Measurements from ENCODE around the gene STIM1. TPM values are rescaled to one million over a fixed set of nuclear protein-coding genes. Genes with fewer than 3 reads are reported as not detected.

STIM1 gene
- total RNA-seq, 1 experiment from 2014 or later = 18.0 TPM

DNA sequence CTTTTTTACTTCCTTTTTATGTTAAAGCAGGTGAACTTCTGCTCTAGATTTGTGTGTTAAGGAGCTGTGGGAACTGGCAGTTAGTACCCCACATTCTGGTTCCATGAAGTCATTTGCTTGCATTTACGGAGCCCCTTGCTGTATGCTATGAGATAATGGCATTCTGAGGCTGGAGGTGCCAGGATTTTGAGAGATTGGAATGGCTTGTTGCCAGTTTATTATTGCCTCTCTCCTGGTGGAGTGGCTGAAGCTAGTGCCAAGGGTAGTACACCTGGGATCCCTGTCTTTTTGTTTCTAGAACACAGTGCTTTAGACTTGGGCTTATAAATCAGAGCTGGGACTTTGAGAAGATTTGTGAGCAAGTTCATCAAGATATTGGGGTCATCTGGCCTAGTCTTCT is 73.8 kb downstream of the STIM1 start (continued):
- TF ChIP-seq, protein P1, sequence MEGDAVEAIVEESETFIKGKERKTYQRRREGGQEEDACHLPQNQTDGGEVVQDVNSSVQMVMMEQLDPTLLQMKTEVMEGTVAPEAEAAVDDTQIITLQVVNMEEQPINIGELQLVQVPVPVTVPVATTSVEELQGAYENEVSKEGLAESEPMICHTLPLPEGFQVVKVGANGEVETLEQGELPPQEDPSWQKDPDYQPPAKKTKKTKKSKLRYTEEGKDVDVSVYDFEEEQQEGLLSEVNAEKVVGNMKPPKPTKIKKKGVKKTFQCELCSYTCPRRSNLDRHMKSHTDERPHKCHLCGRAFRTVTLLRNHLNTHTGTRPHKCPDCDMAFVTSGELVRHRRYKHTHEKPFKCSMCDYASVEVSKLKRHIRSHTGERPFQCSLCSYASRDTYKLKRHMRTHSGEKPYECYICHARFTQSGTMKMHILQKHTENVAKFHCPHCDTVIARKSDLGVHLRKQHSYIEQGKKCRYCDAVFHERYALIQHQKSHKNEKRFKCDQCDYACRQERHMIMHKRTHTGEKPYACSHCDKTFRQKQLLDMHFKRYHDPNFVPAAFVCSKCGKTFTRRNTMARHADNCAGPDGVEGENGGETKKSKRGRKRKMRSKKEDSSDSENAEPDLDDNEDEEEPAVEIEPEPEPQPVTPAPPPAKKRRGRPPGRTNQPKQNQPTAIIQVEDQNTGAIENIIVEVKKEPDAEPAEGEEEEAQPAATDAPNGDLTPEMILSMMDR (IDR thresholded peaks at IDR 0.05) = no peak
- TF ChIP-seq GTF2I (CRISPR knock-in tag; conservative IDR thresholded peaks at IDR 0.05) (no peak), CREM (CRISPR knock-in tag; IDR thresholded peaks at IDR 0.05) (no peak)

GRCh38 chr11:3929649-3930048 is 74.2 kb downstream of the STIM1 start:
- ChIA-PET POLR2A (no interaction called here), CTCF (interaction anchor here (1.6 kb wide), 1 partner anchor 75 kb away, joined by 7 read pairs; the partner anchor contains the start of gene STIM1)
- H3K9me3 Mint-ChIP-seq = no peaks in the 10 kb centered on the region
- H3K27me3 Mint-ChIP-seq (ENCODE audit: low read depth) = no peaks in the 10 kb centered on the region
- no peak for DNase-seq (ENCODE audit: low spot score)
- TF ChIP-seq HMGXB4 (CRISPR knock-in tag; IDR thresholded peaks at IDR 0.05) (no peak), NFATC4 (CRISPR knock-in tag; IDR thresholded peaks at IDR 0.05) (no peak), TEAD1 (CRISPR knock-in tag; IDR thresholded peaks at IDR 0.05) (no peak), ZNF396 (CRISPR knock-in tag; IDR thresholded peaks at IDR 0.05; ENCODE audit: borderline replicate concordance) (no peak), ZBTB21 (CRISPR knock-in tag; IDR thresholded peaks at IDR 0.05; ENCODE audit: borderline replicate concordance) (no peak), FOXP1 (CRISPR knock-in tag; IDR thresholded peaks at IDR 0.05; ENCODE audit: borderline replicate concordance) (no peak), ZNF423 (CRISPR knock-in tag; IDR thresholded peaks at IDR 0.05) (no peak)
- TF ChIP-seq, protein P2, sequence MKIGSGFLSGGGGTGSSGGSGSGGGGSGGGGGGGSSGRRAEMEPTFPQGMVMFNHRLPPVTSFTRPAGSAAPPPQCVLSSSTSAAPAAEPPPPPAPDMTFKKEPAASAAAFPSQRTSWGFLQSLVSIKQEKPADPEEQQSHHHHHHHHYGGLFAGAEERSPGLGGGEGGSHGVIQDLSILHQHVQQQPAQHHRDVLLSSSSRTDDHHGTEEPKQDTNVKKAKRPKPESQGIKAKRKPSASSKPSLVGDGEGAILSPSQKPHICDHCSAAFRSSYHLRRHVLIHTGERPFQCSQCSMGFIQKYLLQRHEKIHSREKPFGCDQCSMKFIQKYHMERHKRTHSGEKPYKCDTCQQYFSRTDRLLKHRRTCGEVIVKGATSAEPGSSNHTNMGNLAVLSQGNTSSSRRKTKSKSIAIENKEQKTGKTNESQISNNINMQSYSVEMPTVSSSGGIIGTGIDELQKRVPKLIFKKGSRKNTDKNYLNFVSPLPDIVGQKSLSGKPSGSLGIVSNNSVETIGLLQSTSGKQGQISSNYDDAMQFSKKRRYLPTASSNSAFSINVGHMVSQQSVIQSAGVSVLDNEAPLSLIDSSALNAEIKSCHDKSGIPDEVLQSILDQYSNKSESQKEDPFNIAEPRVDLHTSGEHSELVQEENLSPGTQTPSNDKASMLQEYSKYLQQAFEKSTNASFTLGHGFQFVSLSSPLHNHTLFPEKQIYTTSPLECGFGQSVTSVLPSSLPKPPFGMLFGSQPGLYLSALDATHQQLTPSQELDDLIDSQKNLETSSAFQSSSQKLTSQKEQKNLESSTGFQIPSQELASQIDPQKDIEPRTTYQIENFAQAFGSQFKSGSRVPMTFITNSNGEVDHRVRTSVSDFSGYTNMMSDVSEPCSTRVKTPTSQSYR (CRISPR knock-in tag; IDR thresholded peaks at IDR 0.05) = no peak
- H3K4me3 Mint-ChIP-seq = no peak overlapping the region
- no peak for ATAC-seq
- peaks cover 6% of the 10 kb centered on the region for H3K4me1 Mint-ChIP-seq
- H3K27ac Mint-ChIP-seq = no peak overlapping the region
- no peaks in the 10 kb centered on the region for H3K36me3 Mint-ChIP-seq

- Mint-ChIP-seq H3K27ac (no peak overlapping the region), H3K36me3 (no peaks in the 10 kb centered on the region), H3K27me3 (ENCODE audit: low read depth) (no peaks in the 10 kb centered on the region), H3K4me3 (no peak overlapping the region), H3K9me3 (no peaks in the 10 kb centered on the region), H3K4me1 (peaks cover 6% of the 10 kb centered on the region)
- POLR2A ChIA-PET = no interaction called here
- ATAC-seq = no peak
- DNase-seq (ENCODE audit: low spot score) = no peak
- CTCF ChIA-PET = no interaction called here
- TF ChIP-seq ZNF425 (CRISPR knock-in tag; conservative IDR thresholded peaks at IDR 0.05) (no peak), ZNF121 (CRISPR knock-in tag; IDR thresholded peaks at IDR 0.05) (no peak), HMGA2 (CRISPR knock-in tag; IDR thresholded peaks at IDR 0.05) (no peak)
- TF ChIP-seq, protein P3, sequence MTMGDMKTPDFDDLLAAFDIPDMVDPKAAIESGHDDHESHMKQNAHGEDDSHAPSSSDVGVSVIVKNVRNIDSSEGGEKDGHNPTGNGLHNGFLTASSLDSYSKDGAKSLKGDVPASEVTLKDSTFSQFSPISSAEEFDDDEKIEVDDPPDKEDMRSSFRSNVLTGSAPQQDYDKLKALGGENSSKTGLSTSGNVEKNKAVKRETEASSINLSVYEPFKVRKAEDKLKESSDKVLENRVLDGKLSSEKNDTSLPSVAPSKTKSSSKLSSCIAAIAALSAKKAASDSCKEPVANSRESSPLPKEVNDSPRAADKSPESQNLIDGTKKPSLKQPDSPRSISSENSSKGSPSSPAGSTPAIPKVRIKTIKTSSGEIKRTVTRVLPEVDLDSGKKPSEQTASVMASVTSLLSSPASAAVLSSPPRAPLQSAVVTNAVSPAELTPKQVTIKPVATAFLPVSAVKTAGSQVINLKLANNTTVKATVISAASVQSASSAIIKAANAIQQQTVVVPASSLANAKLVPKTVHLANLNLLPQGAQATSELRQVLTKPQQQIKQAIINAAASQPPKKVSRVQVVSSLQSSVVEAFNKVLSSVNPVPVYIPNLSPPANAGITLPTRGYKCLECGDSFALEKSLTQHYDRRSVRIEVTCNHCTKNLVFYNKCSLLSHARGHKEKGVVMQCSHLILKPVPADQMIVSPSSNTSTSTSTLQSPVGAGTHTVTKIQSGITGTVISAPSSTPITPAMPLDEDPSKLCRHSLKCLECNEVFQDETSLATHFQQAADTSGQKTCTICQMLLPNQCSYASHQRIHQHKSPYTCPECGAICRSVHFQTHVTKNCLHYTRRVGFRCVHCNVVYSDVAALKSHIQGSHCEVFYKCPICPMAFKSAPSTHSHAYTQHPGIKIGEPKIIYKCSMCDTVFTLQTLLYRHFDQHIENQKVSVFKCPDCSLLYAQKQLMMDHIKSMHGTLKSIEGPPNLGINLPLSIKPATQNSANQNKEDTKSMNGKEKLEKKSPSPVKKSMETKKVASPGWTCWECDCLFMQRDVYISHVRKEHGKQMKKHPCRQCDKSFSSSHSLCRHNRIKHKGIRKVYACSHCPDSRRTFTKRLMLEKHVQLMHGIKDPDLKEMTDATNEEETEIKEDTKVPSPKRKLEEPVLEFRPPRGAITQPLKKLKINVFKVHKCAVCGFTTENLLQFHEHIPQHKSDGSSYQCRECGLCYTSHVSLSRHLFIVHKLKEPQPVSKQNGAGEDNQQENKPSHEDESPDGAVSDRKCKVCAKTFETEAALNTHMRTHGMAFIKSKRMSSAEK (CRISPR knock-in tag; IDR thresholded peaks at IDR 0.05; ENCODE audit: borderline replicate concordance) = no peak
- TF ChIP-seq, protein P4, sequence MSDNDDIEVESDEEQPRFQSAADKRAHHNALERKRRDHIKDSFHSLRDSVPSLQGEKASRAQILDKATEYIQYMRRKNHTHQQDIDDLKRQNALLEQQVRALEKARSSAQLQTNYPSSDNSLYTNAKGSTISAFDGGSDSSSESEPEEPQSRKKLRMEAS (CRISPR knock-in tag; IDR thresholded peaks at IDR 0.05) = no peak
- TF ChIP-seq, protein P5, sequence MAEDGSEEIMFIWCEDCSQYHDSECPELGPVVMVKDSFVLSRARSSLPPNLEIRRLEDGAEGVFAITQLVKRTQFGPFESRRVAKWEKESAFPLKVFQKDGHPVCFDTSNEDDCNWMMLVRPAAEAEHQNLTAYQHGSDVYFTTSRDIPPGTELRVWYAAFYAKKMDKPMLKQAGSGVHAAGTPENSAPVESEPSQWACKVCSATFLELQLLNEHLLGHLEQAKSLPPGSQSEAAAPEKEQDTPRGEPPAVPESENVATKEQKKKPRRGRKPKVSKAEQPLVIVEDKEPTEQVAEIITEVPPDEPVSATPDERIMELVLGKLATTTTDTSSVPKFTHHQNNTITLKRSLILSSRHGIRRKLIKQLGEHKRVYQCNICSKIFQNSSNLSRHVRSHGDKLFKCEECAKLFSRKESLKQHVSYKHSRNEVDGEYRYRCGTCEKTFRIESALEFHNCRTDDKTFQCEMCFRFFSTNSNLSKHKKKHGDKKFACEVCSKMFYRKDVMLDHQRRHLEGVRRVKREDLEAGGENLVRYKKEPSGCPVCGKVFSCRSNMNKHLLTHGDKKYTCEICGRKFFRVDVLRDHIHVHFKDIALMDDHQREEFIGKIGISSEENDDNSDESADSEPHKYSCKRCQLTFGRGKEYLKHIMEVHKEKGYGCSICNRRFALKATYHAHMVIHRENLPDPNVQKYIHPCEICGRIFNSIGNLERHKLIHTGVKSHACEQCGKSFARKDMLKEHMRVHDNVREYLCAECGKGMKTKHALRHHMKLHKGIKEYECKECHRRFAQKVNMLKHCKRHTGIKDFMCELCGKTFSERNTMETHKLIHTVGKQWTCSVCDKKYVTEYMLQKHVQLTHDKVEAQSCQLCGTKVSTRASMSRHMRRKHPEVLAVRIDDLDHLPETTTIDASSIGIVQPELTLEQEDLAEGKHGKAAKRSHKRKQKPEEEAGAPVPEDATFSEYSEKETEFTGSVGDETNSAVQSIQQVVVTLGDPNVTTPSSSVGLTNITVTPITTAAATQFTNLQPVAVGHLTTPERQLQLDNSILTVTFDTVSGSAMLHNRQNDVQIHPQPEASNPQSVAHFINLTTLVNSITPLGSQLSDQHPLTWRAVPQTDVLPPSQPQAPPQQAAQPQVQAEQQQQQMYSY (CRISPR knock-in tag; IDR thresholded peaks at IDR 0.05) = no peak
Measured at GRCh38 chr11:3932698-3933097, 77.2 kb downstream of the STIM1 start.

All from WTC11 (cell line).